HepG2 (cell line): Measurements from ENCODE around the gene APBA3. TPM values are rescaled to one million over a fixed set of nuclear protein-coding genes. Genes with fewer than 3 reads are reported as not detected.

Experiments used
- ATAC-seq: fragments of 200-7000 bp; cut with Tn5 transposase; 3 replicates; pipeline ENCODE4 v1.9.1; 2020; ENCODE audit warnings: mild to moderate bottlenecking, moderate library complexity
- BruUV-seq: library from RNA; stranded (reverse); fragments of 400-500 nt; replicated peaks from 2 replicates; lab custom pipeline; 2021; lab: Mats Ljungman, UMichigan
- CTCF ChIA-PET: fragments of 300-600 bp; formaldehyde crosslinking; extraction: SDS; loops from one replicate; lab custom pipeline; 2021; ENCODE audit warnings: low total read pairs, inconsistent platforms, low intra/inter-chr PET ratio; lab: Yijun Ruan, JAX
- POLR2A ChIA-PET: fragments of 350-600 bp; sonication (Branson Sonifier 250); formaldehyde crosslinking; loops from one replicate; lab custom pipeline; 2020; ENCODE audit warnings: antibody characterized with exemption, inconsistent platforms; lab: Yijun Ruan, JAX
- DNase-seq: peaks from one replicate; pipeline ENCODE4 v3.0.0-alpha.2; 2015; ENCODE audit warnings: low spot score
- FAIRE-seq: peaks from 3 replicates; lab custom pipeline; 2011; peaks lifted over from hg19 to GRCh38; lab: Jason Lieb, UNC
- H2AFZ ChIP-seq: one replicate; pipeline ENCODE4 v1.6.1; 2011; ENCODE audit warnings: low read length, inconsistent platforms
- H3K27ac ChIP-seq: fragments of 300-600 bp; 3 replicates; pipeline ENCODE4 v1.8.0; 2011; ENCODE audit warnings: mixed run types, mild to moderate bottlenecking, mixed read lengths, low read length, inconsistent platforms; ENCODE audit not compliant: insufficient read depth; ENCODE audit errors: extremely low read length
- H3K27me3 ChIP-seq, 2 experiments: fragments of 200-600 bp in 1 of 2; 2 replicates in 1 of 2; 3 replicates in 1 of 2; pipeline versions ENCODE4 v1.6.0 to v1.8.0; 2011; ENCODE audit warnings: low read length in 2 of 2, mild to moderate bottlenecking in 2 of 2, moderate library complexity in 2 of 2, inconsistent platforms in 1 of 2; ENCODE audit not compliant: insufficient read depth in 2 of 2, control insufficient read depth in 1 of 2
- H3K36me3 ChIP-seq, 2 experiments: fragments of 200-600 bp in 1 of 2; replicated peaks in 1 of 2; 2 replicates in 1 of 2; 3 replicates in 1 of 2; pipeline versions ENCODE4 v1.5.1 to v1.8.0; 2011; ENCODE audit warnings: low read length in 2 of 2, inconsistent platforms in 1 of 2; ENCODE audit not compliant: insufficient read depth in 2 of 2, control insufficient read depth in 1 of 2
- H3K4me1 ChIP-seq: 2 replicates; pipeline ENCODE4 v1.5.1; 2012; ENCODE audit warnings: low read length, inconsistent platforms; ENCODE audit not compliant: insufficient read depth
- H3K4me2 ChIP-seq: 2 replicates; pipeline ENCODE4 v1.6.0; 2011; ENCODE audit warnings: low read depth, low read length, inconsistent platforms
- H3K4me3 ChIP-seq, 3 experiments: fragments of 200-600 bp in 1 of 3; sonication (generic), shearing (Covaris generic) in 1 of 3; replicated peaks in 1 of 3; 2 replicates each; pipeline ENCODE4 v1.5.1; 2011 to 2016; ENCODE audit warnings: low read length in 3 of 3, inconsistent platforms in 2 of 3, low read depth in 2 of 3, mild to moderate bottlenecking in 2 of 3, control low read depth in 1 of 3, mixed read lengths in 1 of 3; ENCODE audit not compliant: insufficient read depth in 1 of 3
- H3K79me2 ChIP-seq: one replicate; pipeline ENCODE4 v1.6.1; 2011; ENCODE audit warnings: low read length, inconsistent platforms; ENCODE audit not compliant: insufficient read depth
- H3K9ac ChIP-seq: 2 replicates; pipeline ENCODE4 v1.6.0; 2011; ENCODE audit warnings: mild to moderate bottlenecking, low read depth, low read length, inconsistent platforms; ENCODE audit not compliant: insufficient read depth
- H3K9me3 ChIP-seq: 2 replicates; pipeline ENCODE4 v1.5.1; 2012; ENCODE audit warnings: mild to moderate bottlenecking, low read length
- H4K20me1 ChIP-seq: 2 replicates; pipeline ENCODE4 v1.6.0; 2011; ENCODE audit warnings: inconsistent platforms, mild to moderate bottlenecking, low read length, moderate library complexity; ENCODE audit not compliant: insufficient read depth
- KAT7 ChIP-seq: IDR thresholded peaks from 2 replicates; pipeline ENCODE4 v1.6.1; 2018; ENCODE audit warnings: borderline replicate concordance, missing compliant biosample characterization
- NFYB ChIP-seq: sonication (generic); formaldehyde crosslinking; IDR thresholded peaks from 2 replicates; pipeline ENCODE4 v1.4.0; 2020; ENCODE audit warnings: missing genetic modification reagents
- PRPF4 ChIP-seq: fragments of 200-400 bp; formaldehyde crosslinking; IDR thresholded peaks from 2 replicates; pipeline ENCODE4 v1.6.1; 2016; ENCODE audit warnings: low read length, low read depth; ENCODE audit not compliant: poor library complexity, severe bottlenecking
- ZBTB49 ChIP-seq: sonication (generic); formaldehyde crosslinking; IDR thresholded peaks from 2 replicates; pipeline ENCODE4 v1.4.0; 2020; ENCODE audit warnings: missing genetic modification reagents, borderline replicate concordance
- ZFP36 ChIP-seq: fragments of 150-350 bp; IDR thresholded peaks from 2 replicates; pipeline ENCODE4 v1.6.1; 2018; ENCODE audit warnings: borderline replicate concordance, low read length, low read depth; ENCODE audit not compliant: partially characterized antibody
- WGBS: methylation state at CpG from one replicate; pipeline ENCODE4 v1.1.6; 2017; ENCODE audit warnings: low lambda C conversion rate; 5-methylcytosine and 5-hydroxymethylcytosine counted together
- in situ Hi-C: cut with HindIII; loops from 2 replicates; pipeline ENCODE4 v1.10.0; 2017; ENCODE audit warnings: low pct_unique_long_range_greater_than_20kb; ENCODE audit not compliant: extremely low pct_ligation_motif_present
- intact Hi-C: fragments of 100-400 bp; cut with micrococcal nuclease; formaldehyde crosslinking; loops from one replicate; pipeline ENCODE4 v1.10.0; 2022; ENCODE audit not compliant: unreplicated experiment
- polyA plus RNA-seq, 8 experiments: library from polyadenylated mRNA; depleted of rRNA in 3 of 8; stranded (reverse) in 7 of 8; unstranded in 1 of 8; fragments of >200 nt; fragmentation: Illumina TruSeq in 4 of 8; extraction: Trizol in 4 of 8; gene quantifications; 2 replicates each; pipeline versions ENCODE4 v1.2.1 to v1.2.3, GENCODE V29; 2011 to 2016; ENCODE audit warnings: low read depth in 4 of 8, missing spikeins in 1 of 8, mixed read lengths in 1 of 8; ENCODE audit not compliant: insufficient read depth in 1 of 8
- total RNA-seq, 5 experiments: library from RNA; depleted of rRNA; stranded (reverse); fragments of >200 nt; fragmentation: Illumina TruSeq; extraction: Trizol; gene quantifications; 2 replicates each; pipeline ENCODE4 v1.2.3, GENCODE V29; 2016; ENCODE audit warnings: low read depth in 1 of 5

APBA3 gene
- total and polyA plus RNA-seq, 2 of the 13 experiments (the other 11 are each of a cell fraction or from before 2014, with no cell fraction given) = 14.2 to 14.3 TPM

DNA sequence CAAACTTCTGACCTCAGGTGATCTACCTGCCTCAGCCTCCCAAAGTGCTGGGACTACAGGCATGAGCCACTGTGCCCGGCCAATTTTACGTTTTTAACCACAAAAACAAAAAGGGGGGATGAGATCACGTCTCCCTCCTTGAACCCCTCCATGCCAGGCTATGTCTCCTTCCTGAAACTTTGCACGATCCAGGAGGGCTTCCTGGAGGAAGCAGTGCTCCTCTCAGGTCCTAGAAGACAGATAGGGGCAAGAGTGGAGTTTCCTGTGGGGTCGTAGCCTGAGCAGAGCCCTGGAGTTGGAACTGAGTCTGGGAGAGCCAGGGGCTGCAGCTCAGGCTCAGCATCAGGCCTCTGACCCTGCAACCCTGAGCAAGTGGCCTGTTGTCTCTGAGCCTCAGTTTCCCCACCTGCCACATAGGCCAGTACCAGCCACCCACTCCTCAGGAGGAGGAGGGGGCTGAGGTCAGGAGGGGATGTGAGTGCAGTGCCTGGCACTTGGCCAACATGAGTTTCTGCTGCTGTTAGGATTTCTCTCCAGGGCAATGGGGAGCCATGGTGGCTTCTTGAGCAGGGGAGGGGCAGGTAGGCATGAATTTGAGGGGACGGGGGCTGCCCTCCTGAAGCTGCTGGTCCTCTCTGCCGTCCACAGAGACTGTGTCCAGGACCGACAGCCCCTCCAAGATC lies 16.0 kb downstream of the APBA3 start:
- intact Hi-C loops (no loop called here), in situ Hi-C loops (no loop called here)
- ChIA-PET CTCF (no interaction called here), POLR2A (no interaction called here)
- DNase-seq (no peak), ATAC-seq (no peak), FAIRE-seq (no peak)
- Histone ChIP-seq H3K9ac (no peak overlapping the region), H3K36me3 (peaks cover 0 to 2% of the 10 kb centered on the region in 2 experiments; a peak in 2 of 5 replicates), H3K4me2 (no peak overlapping the region), H3K4me3 (no peak overlapping the region), H3K9me3 (no peaks in the 10 kb centered on the region), H4K20me1 (no peaks in the 10 kb centered on the region), H2AFZ (no peak overlapping the region), H3K27ac (no peak overlapping the region), H3K27me3 (no peaks in the 10 kb centered on the region), H3K4me1 (no peaks in the 10 kb centered on the region), H3K79me2 (no peaks in the 10 kb centered on the region)
- TF ChIP-seq ZFP36 (peak; percentile 31), KAT7 (CRISPR knock-in tag) (no peak)
- BruUV-seq = no TSS peak
- 71% methylated on average over 8 of the region's 8 CpGs for WGBS

DNA sequence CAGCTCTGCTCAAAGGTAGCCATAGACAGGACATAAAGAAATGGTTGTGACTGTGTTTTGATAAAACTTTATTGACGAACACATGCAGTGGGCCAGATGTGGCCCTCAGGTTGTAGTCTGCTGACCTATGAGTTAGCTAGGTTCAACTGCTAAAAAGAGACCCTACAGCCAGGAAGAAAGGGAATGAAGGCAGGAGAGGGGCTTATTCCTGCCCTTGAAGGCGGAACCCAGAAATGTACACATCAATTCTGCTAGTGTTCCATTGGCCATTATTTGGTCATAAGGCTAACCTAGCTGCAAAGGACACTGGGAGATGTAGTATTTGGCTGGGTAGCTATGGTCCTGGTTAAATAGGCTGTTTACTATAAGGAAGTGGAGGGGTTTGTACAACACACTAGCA lies 18.0 kb downstream of the APBA3 start:
- H3K9me3 ChIP-seq = no peaks in the 10 kb centered on the region
- BruUV-seq = no TSS peak
- ChIA-PET POLR2A (no interaction called here), CTCF (no interaction called here)
- H3K36me3 ChIP-seq = no peaks in the 10 kb centered on the region
- FAIRE-seq (peak; percentile 60), ATAC-seq (peak; percentile 49; the same call in 2 of the 3 replicates), DNase-seq (no peak)
- no peak overlapping the region for H2AFZ ChIP-seq
- 100% methylated on average over 2 of the region's 2 CpGs for WGBS
- no peak overlapping the region for H3K4me2 ChIP-seq
- H4K20me1 ChIP-seq = no peaks in the 10 kb centered on the region
- intact Hi-C loops (no loop called here), in situ Hi-C loops (no loop called here)
- H3K4me1 ChIP-seq = no peaks in the 10 kb centered on the region
- H3K27me3 ChIP-seq = no peaks in the 10 kb centered on the region
- H3K9ac ChIP-seq = no peak overlapping the region
- no peaks in the 10 kb centered on the region for H3K79me2 ChIP-seq
- H3K4me3 ChIP-seq = no peak overlapping the region
- H3K27ac ChIP-seq = no peak overlapping the region
- peak; percentile 37; the same call in 1 of the 2 replicates for TF ChIP-seq NFYB (CRISPR knock-in tag)
- TF ChIP-seq PRPF4 = no peak
- TF ChIP-seq ZBTB49 (CRISPR knock-in tag) = no peak
- no peak for TF ChIP-seq KAT7 (CRISPR knock-in tag)
